K562 (cell line): ENCODE results near the gene URAD. TPM values are rescaled to one million over a fixed set of nuclear protein-coding genes. Genes with fewer than 3 reads are reported as not detected.

Source experiments
- ATAC-seq: fragments of 200-7000 bp; cut with Tn5 transposase; 3 replicates; pipeline ENCODE4 v1.9.1; 2020; ENCODE audit warnings: moderate library complexity
- BruUV-seq: library from RNA; stranded (reverse); fragments of 400-500 nt; replicated peaks from 2 replicates; lab custom pipeline; 2021; lab: Mats Ljungman, UMichigan
- CTCF ChIA-PET: fragments of 300-600 bp; formaldehyde crosslinking; extraction: SDS; loops from one replicate; lab custom pipeline; 2021; ENCODE audit warnings: low intra/inter-chr PET ratio; lab: Yijun Ruan, JAX
- POLR2A ChIA-PET: fragments of 300-600, 350-650 bp; sonication (Branson Sonifier 250); formaldehyde crosslinking; extraction: SDS; loops from one replicate; lab custom pipeline; 2021; ENCODE audit warnings: antibody characterized with exemption, inconsistent platforms; lab: Yijun Ruan, JAX
- DNase-seq, 4 experiments: peaks; one replicate each; pipeline versions ENCODE4 v3.0.0 to v3.0.0-alpha.2; 2011 to 2018; ENCODE audit warnings: low spot score in 3 of 4, mixed read lengths in 3 of 4; ENCODE audit errors: extremely low read depth in 1 of 4
- FAIRE-seq: peaks from 2 replicates; lab custom pipeline; 2011; peaks lifted over from hg19 to GRCh38; lab: Jason Lieb, UNC
- H2AFZ ChIP-seq: 2 replicates; pipeline ENCODE4 v1.6.0; 2011; ENCODE audit warnings: low read depth, low read length, control low read depth, inconsistent platforms
- H3K27ac ChIP-seq: fragments of 200-600 bp; 3 replicates; pipeline ENCODE4 v1.8.0; 2011; ENCODE audit warnings: low read depth, mild to moderate bottlenecking, control low read depth, inconsistent platforms, low read length, moderate library complexity, mixed read lengths; ENCODE audit errors: extremely low read depth
- H3K27me3 ChIP-seq, 2 experiments: fragments of 300-600 bp in 1 of 2; 2 replicates in 1 of 2; 3 replicates in 1 of 2; pipeline versions ENCODE4 v1.6.0 to v1.8.0; 2011; ENCODE audit warnings: inconsistent platforms in 2 of 2, low read length in 2 of 2, mild to moderate bottlenecking in 1 of 2, mixed read lengths in 1 of 2, moderate library complexity in 1 of 2; ENCODE audit not compliant: control insufficient read depth in 2 of 2, insufficient read depth in 2 of 2
- H3K36me3 ChIP-seq: fragments of 300-600 bp; 3 replicates; pipeline ENCODE4 v1.8.0; 2011; ENCODE audit warnings: mild to moderate bottlenecking, low read length, inconsistent platforms; ENCODE audit not compliant: control insufficient read depth, insufficient read depth
- H3K4me1 ChIP-seq, 2 experiments: fragments of 200-600 bp in 1 of 2; replicated peaks in 1 of 2; 2 replicates in 1 of 2; 3 replicates in 1 of 2; pipeline versions ENCODE4 v1.5.1 to v1.8.0; 2011; ENCODE audit warnings: inconsistent platforms in 2 of 2, low read length in 2 of 2, mild to moderate bottlenecking in 1 of 2, mixed read lengths in 1 of 2, moderate library complexity in 1 of 2; ENCODE audit not compliant: control insufficient read depth in 2 of 2, insufficient read depth in 2 of 2
- H3K4me2 ChIP-seq: 2 replicates; pipeline ENCODE4 v1.6.1; 2011; ENCODE audit warnings: low read length, control low read depth, inconsistent platforms, mixed read lengths; ENCODE audit not compliant: insufficient read depth
- H3K4me3 ChIP-seq: fragments of 200-600 bp; sonication (generic), shearing (Covaris generic); 2 replicates; pipeline ENCODE4 v1.5.1; 2016; ENCODE audit warnings: control low read depth, inconsistent platforms
- H3K79me2 ChIP-seq: fragments of 200-600 bp; 3 replicates; pipeline ENCODE4 v1.8.0; 2011; ENCODE audit warnings: low read length, inconsistent platforms; ENCODE audit not compliant: control insufficient read depth, insufficient read depth
- H3K9ac ChIP-seq, 2 experiments: 2 replicates each; pipeline versions ENCODE4 v1.6.0 to v1.6.1; 2011; ENCODE audit warnings: low read depth in 2 of 2, low read length in 2 of 2, control low read depth in 1 of 2, inconsistent platforms in 1 of 2, mild to moderate bottlenecking in 1 of 2, mixed read lengths in 1 of 2; ENCODE audit not compliant: insufficient read depth in 1 of 2
- H3K9me1 ChIP-seq: one replicate; pipeline ENCODE4 v1.6.0; 2011; ENCODE audit warnings: inconsistent platforms, mild to moderate bottlenecking, low read length, moderate library complexity; ENCODE audit not compliant: control insufficient read depth, insufficient read depth
- H3K9me3 ChIP-seq: replicated peaks from 2 replicates; pipeline ENCODE4 v1.5.1; 2011; ENCODE audit warnings: low read depth, low read length, inconsistent platforms; ENCODE audit not compliant: control insufficient read depth, insufficient read depth
- H4K20me1 ChIP-seq: replicated peaks from 2 replicates; pipeline ENCODE4 v1.6.1; 2011; ENCODE audit warnings: low read length, inconsistent platforms, mixed read lengths; ENCODE audit not compliant: control insufficient read depth, insufficient read depth
- DPF2 ChIP-seq: fragments of 450-650 bp; IDR thresholded peaks from 2 replicates; pipeline ENCODE4 v1.6.1; 2016
- ELF4 ChIP-seq: fragments of 450-650 bp; formaldehyde crosslinking; IDR thresholded peaks from 2 replicates; pipeline ENCODE4 v1.4.0; 2022; ENCODE audit warnings: missing genetic modification characterization
- ETV1 ChIP-seq: fragments of 450-650 bp; conservative IDR thresholded peaks from 2 replicates; pipeline ENCODE4 v1.6.1; 2016; ENCODE audit warnings: missing genetic modification characterization, control low read depth, low read depth, missing compliant biosample characterization
- GATAD2B ChIP-seq: fragments of 450-650 bp; IDR thresholded peaks from 2 replicates; pipeline ENCODE4 v1.6.1; 2017; ENCODE audit warnings: mild to moderate bottlenecking, borderline replicate concordance
- HNRNPLL ChIP-seq: fragments of 200-400 bp; formaldehyde crosslinking; IDR thresholded peaks from 2 replicates; pipeline ENCODE4 v1.6.1; 2017; ENCODE audit warnings: low read length, low read depth, mild to moderate bottlenecking; ENCODE audit not compliant: poor library complexity, severe bottlenecking
- POLR3A ChIP-seq: IDR thresholded peaks from 2 replicates; pipeline ENCODE4 v1.6.1; 2011; ENCODE audit warnings: borderline replicate concordance, mild to moderate bottlenecking, moderate library complexity; ENCODE audit not compliant: insufficient read length, insufficient read depth; ENCODE audit errors: extremely low read depth
- SMARCA5 ChIP-seq: fragments of 450-650 bp; IDR thresholded peaks from 2 replicates; pipeline ENCODE4 v1.6.1; 2016
- SP2 ChIP-seq: IDR thresholded peaks from 2 replicates; pipeline ENCODE4 v1.6.1; 2011; ENCODE audit warnings: mild to moderate bottlenecking, low read depth, low read length, moderate library complexity; ENCODE audit not compliant: poor library complexity, severe bottlenecking; ENCODE audit errors: extremely low read depth
- TCFL5 ChIP-seq: fragments of 250-450 bp; sonication (Bioruptor Pico); conservative IDR thresholded peaks from 2 replicates; pipeline ENCODE4 v1.6.1; 2021; ENCODE audit warnings: mild to moderate bottlenecking, moderate library complexity, matching md5 sums
- ZNF766 ChIP-seq: fragments of 200-800 bp; sonication (Bioruptor generic); conservative IDR thresholded peaks from 2 replicates; pipeline ENCODE4 v1.6.1; 2016; ENCODE audit warnings: missing genetic modification characterization, missing compliant biosample characterization
- WGBS: fragments of 100-300 bp; shearing (Covaris generic); methylation state at CpG from one replicate; pipeline ENCODE4 v1.1.6; 2016; ENCODE audit warnings: low coverage, mixed read lengths; ENCODE audit not compliant: insufficient coverage; ENCODE audit errors: missing lambda C conversion rate; 5-methylcytosine and 5-hydroxymethylcytosine counted together
- in situ Hi-C: fragments of 300-500 bp; cut with MboI; formaldehyde crosslinking; loops from 4 replicates; pipeline ENCODE4 v1.15.0; 2018; ENCODE audit warnings: inconsistent platforms, mixed read lengths
- intact Hi-C: fragments of 100-400 bp; cut with micrococcal nuclease; formaldehyde crosslinking; loops from 2 replicates; pipeline ENCODE4 v1.14.2; 2022
- polyA plus RNA-seq, 8 experiments: library from polyadenylated mRNA; depleted of rRNA in 4 of 8; stranded (reverse) in 5 of 8; unstranded in 3 of 8; fragments of >200 nt; fragmentation: Nextera tagmentation in 2 of 8; fragmentation: Illumina TruSeq in 1 of 8; extraction: Ambion mirVana in 2 of 8; extraction: Trizol in 1 of 8; gene quantifications; 2 replicates each; pipeline versions ENCODE4 v1.2.1 to v1.2.3, GENCODE V29; 2011 to 2014; ENCODE audit warnings: inconsistent platforms in 1 of 8, missing spikeins in 1 of 8
- total RNA-seq, 7 experiments: library from RNA; depleted of rRNA in 6 of 7; stranded (reverse); fragments of >200 nt in 6 of 7; fragmentation: Illumina TruSeq in 2 of 7; extraction: Trizol in 2 of 7; gene quantifications; 2 replicates each; pipeline versions ENCODE4 v1.2.1 to v1.2.3, GENCODE V29; 2011 to 2021; ENCODE audit warnings: low replicate concordance in 1 of 7
- TF ChIP-seq, protein P1 (sequence below): fragments of 250-450 bp; sonication (Bioruptor Pico); IDR thresholded peaks from 2 replicates; pipeline ENCODE4 v1.4.0; 2020; ENCODE audit warnings: mild to moderate bottlenecking, moderate library complexity
- TF ChIP-seq, protein P2 (sequence below): IDR thresholded peaks from 2 replicates; pipeline ENCODE4 v1.6.1; 2014; ENCODE audit warnings: antibody characterized with exemption
- TF ChIP-seq, protein P3 (sequence below): fragments of 250-450 bp; sonication (Bioruptor Pico); IDR thresholded peaks from 2 replicates; pipeline ENCODE4 v1.8.0; 2021; ENCODE audit warnings: moderate library complexity, mild to moderate bottlenecking, inconsistent platforms
- TF ChIP-seq, protein P4 (sequence below): sonication (generic); formaldehyde crosslinking; IDR thresholded peaks from 2 replicates; pipeline ENCODE4 v1.8.1; 2023; ENCODE audit warnings: mild to moderate bottlenecking, missing genetic modification reagents

Gene URAD
- total and polyA plus RNA-seq, 9 of the 15 experiments (the other 6 are each of a cell fraction or from before 2014, with no cell fraction given), result not detected

DNA sequence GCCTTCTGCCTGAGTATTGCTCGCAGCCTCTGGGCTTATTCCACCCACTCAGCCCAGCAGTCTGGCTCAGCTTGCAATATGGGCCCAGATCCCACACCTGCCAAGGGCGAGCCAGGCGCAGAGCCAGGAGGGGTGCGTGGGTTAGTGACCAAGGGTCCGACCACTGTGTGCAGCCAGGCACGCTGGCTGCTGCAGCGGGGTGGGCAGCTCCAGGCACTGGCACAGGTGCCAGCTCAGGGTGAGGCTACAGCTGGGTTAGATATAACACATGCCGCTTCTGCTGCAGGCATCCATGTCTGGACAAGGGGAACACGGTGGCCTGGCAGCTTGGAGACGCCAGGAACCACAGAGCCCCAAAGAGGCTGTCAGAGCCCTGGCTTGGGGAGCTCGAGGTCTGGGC, 12.6 kb upstream of the URAD start:
- no peak overlapping the region for H3K4me2 ChIP-seq
- no TSS peak for BruUV-seq
- no peak for FAIRE-seq
- TF ChIP-seq HNRNPLL, result no peak
- TF ChIP-seq, protein P1, sequence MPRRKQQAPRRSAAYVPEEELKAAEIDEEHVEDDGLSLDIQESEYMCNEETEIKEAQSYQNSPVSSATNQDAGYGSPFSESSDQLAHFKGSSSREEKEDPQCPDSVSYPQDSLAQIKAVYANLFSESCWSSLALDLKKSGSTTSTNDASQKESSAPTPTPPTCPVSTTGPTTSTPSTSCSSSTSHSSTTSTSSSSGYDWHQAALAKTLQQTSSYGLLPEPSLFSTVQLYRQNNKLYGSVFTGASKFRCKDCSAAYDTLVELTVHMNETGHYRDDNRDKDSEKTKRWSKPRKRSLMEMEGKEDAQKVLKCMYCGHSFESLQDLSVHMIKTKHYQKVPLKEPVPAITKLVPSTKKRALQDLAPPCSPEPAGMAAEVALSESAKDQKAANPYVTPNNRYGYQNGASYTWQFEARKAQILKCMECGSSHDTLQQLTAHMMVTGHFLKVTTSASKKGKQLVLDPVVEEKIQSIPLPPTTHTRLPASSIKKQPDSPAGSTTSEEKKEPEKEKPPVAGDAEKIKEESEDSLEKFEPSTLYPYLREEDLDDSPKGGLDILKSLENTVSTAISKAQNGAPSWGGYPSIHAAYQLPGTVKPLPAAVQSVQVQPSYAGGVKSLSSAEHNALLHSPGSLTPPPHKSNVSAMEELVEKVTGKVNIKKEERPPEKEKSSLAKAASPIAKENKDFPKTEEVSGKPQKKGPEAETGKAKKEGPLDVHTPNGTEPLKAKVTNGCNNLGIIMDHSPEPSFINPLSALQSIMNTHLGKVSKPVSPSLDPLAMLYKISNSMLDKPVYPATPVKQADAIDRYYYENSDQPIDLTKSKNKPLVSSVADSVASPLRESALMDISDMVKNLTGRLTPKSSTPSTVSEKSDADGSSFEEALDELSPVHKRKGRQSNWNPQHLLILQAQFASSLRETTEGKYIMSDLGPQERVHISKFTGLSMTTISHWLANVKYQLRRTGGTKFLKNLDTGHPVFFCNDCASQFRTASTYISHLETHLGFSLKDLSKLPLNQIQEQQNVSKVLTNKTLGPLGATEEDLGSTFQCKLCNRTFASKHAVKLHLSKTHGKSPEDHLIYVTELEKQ (CRISPR knock-in tag), result no peak
- TF ChIP-seq, protein P2, sequence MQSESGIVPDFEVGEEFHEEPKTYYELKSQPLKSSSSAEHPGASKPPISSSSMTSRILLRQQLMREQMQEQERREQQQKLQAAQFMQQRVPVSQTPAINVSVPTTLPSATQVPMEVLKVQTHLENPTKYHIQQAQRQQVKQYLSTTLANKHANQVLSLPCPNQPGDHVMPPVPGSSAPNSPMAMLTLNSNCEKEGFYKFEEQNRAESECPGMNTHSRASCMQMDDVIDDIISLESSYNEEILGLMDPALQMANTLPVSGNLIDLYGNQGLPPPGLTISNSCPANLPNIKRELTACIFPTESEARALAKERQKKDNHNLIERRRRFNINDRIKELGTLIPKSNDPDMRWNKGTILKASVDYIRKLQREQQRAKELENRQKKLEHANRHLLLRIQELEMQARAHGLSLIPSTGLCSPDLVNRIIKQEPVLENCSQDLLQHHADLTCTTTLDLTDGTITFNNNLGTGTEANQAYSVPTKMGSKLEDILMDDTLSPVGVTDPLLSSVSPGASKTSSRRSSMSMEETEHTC, result no peak
- no peak for TF ChIP-seq SMARCA5
- no peak for TF ChIP-seq GATAD2B
- TF ChIP-seq, protein P3, sequence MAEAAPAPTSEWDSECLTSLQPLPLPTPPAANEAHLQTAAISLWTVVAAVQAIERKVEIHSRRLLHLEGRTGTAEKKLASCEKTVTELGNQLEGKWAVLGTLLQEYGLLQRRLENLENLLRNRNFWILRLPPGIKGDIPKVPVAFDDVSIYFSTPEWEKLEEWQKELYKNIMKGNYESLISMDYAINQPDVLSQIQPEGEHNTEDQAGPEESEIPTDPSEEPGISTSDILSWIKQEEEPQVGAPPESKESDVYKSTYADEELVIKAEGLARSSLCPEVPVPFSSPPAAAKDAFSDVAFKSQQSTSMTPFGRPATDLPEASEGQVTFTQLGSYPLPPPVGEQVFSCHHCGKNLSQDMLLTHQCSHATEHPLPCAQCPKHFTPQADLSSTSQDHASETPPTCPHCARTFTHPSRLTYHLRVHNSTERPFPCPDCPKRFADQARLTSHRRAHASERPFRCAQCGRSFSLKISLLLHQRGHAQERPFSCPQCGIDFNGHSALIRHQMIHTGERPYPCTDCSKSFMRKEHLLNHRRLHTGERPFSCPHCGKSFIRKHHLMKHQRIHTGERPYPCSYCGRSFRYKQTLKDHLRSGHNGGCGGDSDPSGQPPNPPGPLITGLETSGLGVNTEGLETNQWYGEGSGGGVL, result no peak
- no peak for TF ChIP-seq ELF4 (CRISPR knock-in tag)
- TF ChIP-seq TCFL5, result no peak
- no peak for TF ChIP-seq ZNF766 (CRISPR knock-in tag)
- no peak for TF ChIP-seq DPF2
- TF ChIP-seq POLR3A, result no peak
- no peak for TF ChIP-seq ETV1 (tag)
- TF ChIP-seq, protein P4, sequence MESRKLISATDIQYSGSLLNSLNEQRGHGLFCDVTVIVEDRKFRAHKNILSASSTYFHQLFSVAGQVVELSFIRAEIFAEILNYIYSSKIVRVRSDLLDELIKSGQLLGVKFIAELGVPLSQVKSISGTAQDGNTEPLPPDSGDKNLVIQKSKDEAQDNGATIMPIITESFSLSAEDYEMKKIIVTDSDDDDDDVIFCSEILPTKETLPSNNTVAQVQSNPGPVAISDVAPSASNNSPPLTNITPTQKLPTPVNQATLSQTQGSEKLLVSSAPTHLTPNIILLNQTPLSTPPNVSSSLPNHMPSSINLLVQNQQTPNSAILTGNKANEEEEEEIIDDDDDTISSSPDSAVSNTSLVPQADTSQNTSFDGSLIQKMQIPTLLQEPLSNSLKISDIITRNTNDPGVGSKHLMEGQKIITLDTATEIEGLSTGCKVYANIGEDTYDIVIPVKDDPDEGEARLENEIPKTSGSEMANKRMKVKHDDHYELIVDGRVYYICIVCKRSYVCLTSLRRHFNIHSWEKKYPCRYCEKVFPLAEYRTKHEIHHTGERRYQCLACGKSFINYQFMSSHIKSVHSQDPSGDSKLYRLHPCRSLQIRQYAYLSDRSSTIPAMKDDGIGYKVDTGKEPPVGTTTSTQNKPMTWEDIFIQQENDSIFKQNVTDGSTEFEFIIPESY, result no peak
- TF ChIP-seq SP2, result no peak

More for the DNA sequence above, 12.6 kb upstream of the URAD start:
- Histone ChIP-seq H3K79me2 (no peaks in the 10 kb centered on the region), H3K9me1 (no peaks in the 10 kb centered on the region), H3K4me1 (peaks cover 0 to 4% of the 10 kb centered on the region in 2 experiments; a peak in 1 of 5 replicates), H3K27ac (no peak overlapping the region), H3K27me3 (peaks cover 0 to 8% of the 10 kb centered on the region in 2 experiments; a peak in 1 of 5 replicates), H2AFZ (no peak overlapping the region), H4K20me1 (no peaks in the 10 kb centered on the region), H3K9ac (no peak overlapping the region), H3K36me3 (no peaks in the 10 kb centered on the region), H3K4me3 (no peak overlapping the region), H3K9me3 (no peaks in the 10 kb centered on the region)
- ChIA-PET CTCF (no interaction called here), POLR2A (interaction anchor here (0.7 kb wide), 1 partner anchor 651 kb away, joined by 3 read pairs; no protein-coding TSS in a partner anchor)
- intact Hi-C loops, result no loop called here
- in situ Hi-C loops, result no loop called here
- WGBS, result 10% methylated on average over 10 of the region's 11 CpGs
- DNase-seq (no peak), ATAC-seq (no peak)
